HK-2 (cell line): ENCODE data around the gene CNNM4.

ENCODE experiments used
- DNase-seq: peaks from one replicate; pipeline ENCODE4 v3.0.0-alpha.2; 2018; ENCODE audit not compliant: unreplicated experiment

CNNM4 gene

DNA sequence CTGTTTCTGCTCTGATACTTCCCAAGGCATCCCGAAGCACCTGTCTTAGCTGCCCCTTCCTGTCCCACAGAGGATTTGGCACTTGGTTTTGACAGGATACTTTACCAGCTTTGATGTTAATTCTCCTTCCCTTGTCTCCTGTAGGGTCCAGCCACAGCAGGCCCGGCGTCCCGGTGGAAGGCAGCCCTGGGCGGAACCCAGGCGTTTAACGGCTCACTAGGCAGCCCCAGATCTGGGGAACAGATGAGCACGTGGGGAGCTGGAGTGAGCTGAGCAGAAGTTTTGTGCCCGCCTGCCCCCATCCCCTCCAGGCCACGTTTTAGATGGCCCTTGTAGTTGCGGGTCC is 71.7 kb downstream of the CNNM4 start:
- DNase-seq: no peak

DNA sequence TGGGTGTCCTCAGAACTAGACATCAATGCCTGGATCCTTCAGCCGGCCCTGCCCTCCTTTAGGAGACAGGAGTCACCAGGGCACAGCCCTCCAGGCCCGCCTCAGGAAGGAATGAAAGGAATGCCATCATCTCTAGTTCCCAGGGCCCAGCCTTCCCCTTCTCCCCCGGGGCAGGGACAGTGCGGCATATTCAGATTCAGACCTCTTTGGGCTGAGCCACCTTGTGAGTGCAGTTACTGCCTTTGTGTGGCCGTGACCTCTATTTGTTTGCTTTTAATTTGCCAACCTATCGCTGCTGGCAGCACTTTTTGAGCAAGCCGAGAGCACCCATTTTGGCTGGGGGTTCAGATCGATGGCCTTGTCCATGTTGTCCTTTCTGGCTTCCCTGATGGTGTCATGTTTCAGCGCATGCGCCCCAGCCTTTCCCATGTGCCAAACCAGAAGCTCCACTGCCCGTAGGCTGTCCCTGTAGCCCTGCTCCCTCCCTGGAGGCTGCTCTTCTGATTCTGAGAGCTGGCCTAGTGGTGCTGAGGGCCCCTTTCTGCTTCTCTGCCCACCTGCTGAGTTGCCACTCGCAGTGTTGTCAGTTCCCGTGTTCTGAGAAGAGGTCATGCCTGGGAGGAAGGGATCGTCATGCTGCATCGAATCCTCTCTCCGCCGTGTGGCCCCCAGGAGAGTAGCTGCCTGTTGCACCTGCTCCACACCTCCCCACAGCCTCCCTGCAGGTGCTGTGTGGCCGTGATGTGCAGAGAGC is 72.2 kb downstream of the CNNM4 start:
- DNase-seq: no peak

DNA sequence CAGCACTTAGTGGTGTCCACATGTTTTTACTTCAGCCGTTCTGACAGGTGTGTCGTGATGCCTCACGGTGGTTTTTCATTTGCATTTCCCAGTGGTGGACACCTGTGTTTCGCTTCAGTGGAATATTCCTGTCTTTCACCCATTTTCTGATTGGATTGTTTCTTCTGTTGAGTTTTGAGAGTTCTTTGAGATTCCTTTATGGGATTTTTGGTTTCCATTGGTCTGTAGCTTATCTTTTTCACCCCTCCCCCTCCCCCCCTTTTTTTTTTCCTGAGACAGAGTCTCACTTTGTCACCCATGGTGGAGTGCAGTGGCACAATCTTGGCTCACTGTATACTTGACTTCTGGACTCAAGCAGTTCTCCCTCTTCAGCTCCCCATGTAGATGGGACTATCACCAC is 75.1 kb downstream of the CNNM4 start:
- DNase-seq: no peak

DNA sequence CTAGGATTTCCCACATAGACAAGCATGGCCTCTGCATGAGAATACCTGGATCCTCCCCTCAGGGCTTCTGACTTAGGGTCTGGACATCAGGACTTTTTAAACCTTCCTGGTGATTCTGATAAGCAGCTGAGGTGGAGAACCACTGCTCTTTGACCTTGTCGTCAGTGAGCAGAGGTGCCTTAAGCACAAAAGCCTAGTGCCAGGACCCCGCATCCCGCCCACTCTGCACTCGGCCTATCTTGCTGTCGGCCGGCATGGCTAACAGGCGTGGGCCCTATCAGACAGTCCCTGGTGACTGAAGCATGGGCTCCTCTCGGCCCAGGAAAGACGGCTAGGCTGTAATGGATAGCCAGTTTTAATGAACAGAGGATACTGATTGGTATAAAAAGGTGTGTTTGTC is 76.9 kb downstream of the CNNM4 start:
- no peak for DNase-seq

DNA sequence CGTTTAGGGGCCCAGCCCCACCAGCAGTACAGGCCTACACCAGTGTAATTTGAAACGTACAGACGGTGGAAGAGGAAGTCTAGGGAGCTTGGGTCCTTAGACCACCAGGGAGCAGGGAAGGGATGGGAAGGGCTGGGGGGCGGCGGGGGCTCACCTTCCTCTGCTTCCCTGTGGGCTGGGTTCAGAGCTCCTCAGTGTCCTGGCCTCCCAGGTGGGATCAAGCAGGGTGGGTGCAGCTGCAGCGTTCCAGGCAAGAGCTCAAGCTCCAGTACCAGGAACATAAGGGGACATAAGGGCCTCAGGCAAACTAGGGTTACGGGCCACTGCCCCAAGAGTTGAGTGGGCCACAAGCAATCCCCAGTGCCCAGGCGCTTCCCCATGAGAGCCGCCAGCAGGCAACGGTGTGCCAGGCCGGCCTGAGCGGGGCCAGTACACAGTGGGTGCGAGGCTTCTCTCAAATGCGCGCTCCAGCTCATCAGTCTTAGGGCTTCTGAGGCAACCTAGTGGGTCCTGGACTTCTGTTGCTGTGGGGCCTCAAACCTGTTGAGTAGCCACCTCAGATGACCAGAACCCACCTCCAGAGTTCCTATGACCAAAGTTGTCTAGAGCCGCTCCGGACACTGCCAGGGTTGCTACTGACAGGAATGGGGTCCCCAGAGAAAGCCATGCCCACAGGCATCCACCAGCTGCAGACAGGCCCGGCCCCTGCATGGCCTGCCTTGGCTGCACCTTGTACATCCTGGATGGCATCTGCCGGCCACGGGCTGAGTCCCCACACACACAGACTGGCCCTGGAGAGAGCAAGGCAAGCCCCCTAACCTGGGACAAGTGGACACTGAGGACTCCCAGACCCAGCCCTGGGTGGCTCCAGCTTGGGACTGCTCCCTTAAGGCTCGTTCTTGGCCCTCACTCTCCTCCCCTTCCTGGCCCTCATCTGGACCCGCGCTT is 77.9 kb downstream of the CNNM4 start:
- no peak for DNase-seq

DNA sequence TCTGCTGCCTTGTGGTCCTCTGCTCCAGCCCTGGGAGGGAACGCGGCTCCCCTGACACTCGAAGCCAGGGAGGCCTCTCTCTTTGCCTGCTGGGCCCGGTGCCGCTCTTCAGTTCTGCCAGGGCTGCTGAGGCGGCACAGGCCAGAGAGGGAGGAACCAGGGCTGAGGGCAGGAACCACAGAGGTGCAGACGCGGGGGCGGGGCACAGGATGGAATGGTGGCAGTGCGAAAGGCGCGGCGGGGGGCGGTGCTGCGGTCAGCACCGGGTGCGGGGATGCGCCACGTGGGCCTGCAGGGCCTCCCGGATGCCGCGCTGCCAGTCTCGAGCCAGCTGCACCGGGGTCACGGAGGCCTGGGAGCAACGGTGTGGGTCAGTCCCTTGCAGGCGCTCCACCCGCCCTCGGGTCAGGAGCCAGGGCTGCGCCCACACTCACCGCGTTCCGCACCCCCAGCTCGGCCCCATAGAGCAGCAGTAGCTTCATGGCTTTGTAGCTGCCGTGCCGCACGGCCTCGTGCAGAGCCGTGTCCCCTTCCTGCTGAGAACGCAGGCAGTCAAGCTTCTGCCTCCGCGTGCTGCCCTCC is 78.7 kb downstream of the CNNM4 start:
- no peak for DNase-seq

DNA sequence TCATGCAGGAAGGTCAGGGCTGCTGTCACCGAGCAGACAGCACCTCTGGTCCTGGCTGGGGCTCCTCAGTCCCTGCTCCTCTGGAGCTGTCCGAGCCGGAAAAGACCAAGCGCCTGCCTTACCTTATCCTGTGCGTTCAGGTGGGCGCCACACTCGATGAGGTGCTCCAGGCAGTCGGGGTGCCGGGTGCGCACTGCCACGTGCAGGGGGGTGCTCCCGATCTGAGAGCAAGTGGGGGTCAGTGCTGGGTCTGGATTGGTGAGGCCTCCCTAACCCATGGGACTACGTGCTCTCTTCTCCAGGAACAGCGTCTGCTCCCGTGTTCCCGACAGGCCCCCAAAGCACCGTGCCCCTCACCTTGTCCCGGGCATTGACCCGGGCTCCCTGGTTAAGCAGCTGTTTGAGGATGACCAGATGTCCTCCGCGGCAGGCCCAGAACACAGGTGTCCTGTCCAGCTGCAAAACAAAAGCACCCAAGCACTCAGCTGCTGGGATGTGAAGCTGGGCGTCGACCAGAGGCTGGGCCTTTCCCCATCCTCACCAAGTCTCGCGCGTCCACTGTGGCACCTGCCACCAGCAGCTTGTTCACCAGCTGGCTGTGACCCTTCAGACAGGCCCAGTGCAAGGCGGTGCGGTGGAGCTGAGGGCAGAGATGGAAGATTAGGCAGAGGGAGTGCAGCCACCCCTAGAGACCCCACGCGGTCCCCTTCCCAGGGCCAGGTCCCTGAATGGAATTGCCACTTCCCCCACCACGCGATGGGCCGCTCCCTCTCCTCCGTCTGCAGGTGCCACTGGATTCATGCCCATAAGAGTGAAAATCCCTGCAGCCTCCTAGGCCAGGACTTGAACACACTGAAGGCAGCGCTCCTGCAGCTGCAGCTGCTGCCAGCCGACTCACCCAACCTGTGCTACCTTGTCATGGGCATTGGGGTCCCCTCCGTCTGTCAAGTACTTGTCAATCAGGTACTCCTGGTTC is 79.5 kb downstream of the CNNM4 start:
- DNase-seq: no peak

DNA sequence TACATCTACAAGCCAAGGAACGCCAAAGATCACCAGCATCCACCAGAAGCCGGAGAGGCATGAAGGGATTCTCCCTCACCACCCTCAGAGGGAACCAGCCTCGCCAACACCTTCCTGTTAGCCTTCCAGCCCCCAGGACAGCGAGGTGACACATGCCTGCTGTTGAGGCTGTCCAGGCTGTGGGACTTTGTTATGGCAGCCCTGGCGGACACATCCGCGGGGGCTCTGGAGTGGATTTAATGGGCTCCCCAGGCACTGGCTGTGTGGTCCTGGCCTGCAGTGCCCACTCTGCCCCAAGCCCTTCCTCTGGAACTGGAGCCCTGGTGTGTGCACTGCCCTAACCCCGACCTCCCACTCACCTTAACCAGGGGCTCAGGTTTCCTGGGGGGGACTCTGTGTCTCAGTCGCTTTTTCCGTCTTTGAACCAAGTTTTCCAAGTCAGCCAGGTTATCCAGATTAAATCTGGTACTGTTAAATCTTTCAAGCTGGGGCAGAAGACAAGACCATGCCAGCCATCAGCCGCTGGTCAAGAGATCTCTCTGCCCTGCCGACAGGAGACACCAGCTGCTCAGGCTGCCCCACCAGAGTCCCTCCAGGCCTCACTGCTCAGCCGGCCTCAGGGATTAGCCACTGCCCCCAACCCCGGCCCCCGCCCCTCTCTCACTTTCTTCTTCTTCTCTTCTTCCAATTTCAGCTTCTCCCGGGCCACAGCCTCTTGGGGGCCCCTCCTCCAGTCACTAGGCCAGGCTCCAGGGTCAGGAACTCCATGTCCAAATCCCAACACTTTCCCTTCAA is 81.2 kb downstream of the CNNM4 start:
- no peak for DNase-seq

DNA sequence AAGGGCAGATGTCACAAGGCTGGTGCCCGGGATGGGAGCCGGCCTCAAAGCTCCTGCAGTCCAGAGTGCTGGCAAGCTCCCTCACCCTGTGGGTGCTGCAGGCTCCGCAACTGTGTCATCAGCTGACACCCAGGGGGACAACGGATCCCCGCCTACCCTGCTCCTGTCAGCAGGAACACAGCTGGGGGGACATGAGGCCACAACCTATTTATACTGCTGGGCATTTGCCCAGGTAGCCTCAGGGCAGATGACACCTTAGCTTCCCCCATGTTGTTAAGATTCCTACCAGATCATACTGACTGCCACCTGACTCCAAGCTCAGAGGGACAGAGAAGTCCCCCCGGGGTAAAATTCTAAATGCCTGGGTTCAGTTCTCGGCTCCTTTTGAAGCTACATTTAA is 81.9 kb downstream of the CNNM4 start:
- DNase-seq: no peak

DNA sequence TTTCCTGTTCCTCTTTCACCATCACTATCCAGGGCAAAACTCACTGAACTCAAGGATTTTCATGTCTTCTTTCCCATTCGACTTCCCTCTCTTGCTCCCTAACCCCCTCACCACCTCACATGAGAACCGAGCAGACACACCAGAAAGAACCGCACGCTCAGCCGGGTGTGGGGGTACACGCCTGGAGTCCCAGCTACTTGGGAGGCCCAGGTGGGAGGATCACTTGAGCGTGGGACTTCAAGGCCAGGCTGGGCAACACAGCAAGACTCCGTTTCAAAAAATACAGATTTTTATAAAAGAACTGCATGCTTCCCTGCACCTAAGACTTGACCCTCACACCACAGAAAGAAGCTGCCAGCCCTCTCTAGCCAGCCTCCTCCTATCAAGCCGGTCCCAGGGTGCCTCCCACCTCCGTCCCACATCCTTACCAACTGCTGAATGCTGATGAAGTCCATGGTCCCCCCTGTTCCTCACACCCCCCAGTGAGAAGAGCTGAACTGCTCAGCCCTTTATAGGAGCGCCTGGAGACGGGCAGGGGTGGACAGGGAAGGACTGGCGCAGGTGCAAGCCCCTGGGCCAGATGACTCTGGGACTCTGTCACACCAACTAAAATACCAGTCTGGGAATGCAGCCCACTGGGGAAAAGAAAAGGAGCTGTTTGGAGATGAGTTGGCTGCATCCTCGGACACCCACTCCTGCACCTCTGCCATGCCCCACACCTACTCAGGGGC is 83.0 kb downstream of the CNNM4 start, which contains the start of gene ANKRD23:
Gene ANKRD23, minus strand, starts transcription at position 484 of the 731 bp plus-strand sequence. Its CDS starts 29 bp downstream, at position 455.
- DNase-seq: no peak

DNA sequence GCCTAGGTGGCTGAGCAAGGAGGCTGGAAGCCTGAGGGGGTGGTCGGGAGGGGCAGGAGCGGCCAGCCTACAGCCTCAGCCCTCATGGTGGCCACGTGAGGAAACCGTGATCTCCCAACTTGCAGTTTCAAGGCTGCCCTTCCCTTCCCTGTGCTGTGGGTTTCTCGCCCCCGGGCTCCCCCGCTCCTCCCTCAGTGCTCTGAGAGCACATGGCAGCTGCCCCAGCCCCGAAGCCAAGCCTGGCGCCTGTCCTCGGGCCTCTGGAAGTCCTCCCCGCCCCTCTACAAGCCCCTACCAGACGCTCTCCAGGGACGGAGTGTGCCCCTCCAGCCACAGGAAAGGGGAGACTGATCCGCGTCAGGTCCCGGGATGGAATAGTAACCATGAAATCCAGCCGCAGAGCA is 83.7 kb downstream of the CNNM4 start:
- no peak for DNase-seq

DNA sequence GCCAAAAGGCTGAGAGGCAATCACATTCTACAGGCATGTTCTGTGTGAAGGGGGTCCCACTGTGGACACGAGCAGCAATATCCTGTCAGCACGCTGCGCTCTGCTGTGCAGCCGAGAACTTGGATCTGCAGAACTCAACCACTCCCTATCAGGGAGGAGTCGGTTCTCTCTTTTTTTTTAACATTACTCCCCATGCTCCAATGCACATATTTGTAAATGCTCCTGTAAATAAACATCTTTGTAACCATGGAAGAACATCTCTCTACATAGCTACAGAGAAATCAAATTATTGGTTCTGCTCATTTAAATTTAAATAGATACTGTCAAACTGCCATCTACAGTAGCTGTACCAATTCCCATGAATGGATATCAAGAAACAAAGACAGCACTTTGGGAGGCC is 86.1 kb downstream of the CNNM4 start:
- no peak for DNase-seq

DNA sequence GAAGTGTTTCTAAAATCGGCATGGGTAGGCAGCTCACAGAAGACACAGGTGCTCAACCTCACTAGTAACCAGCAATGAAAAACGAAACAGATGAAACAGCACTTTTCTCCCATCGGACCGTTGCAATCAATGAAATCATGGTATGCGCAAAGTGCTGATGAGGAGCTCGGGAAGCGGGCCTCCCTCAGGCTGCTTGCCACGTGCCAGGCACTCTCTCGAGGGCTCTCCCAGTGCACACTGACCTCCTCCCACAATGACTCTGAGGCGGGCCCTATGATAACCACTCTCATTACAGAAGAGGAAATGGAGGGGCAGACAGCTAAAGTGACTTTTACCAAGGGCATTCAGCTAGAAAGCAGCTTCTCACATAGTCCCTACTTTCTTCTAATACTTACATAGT is 86.9 kb downstream of the CNNM4 start:
- no peak for DNase-seq

DNA sequence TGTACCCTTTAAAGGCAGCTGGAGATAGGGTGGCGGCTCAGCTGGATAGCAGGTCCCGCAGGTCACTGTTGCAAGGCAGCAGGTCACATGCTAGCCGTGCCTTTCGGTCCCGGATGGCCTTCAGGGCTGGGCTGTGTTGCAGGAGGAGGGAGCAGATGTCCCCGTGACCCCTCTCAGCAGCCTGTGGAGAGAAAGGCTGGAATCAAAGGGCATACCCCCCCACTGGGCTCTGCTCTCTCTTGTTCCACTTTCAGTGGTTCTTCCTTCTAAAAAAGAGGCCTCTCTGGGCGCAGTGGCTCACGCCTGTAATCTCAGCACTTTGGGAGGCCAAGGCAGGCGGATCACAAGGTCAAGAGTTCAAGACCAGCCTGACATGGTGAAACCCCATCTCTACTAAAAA is 87.6 kb downstream of the CNNM4 start:
- no peak for DNase-seq

DNA sequence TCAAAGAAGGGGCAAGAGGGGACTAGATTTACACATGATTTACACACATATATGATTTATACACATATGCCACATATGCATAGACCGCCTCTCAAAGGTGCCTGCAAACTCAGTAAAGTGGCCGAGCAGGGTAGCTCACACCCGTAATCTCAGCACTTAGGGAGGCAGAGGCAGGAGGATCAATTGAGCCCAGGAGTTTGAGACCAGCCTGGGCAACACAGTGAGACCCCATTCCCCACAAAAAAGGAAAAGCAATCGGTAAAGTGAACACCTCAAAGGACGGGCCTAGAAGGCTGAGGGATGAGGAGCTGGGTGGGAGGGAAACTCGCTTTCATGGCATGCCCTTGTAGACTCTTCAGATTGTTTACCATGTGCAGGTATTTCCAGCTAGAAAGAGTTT is 92.0 kb downstream of the CNNM4 start:
- no peak for DNase-seq

DNA sequence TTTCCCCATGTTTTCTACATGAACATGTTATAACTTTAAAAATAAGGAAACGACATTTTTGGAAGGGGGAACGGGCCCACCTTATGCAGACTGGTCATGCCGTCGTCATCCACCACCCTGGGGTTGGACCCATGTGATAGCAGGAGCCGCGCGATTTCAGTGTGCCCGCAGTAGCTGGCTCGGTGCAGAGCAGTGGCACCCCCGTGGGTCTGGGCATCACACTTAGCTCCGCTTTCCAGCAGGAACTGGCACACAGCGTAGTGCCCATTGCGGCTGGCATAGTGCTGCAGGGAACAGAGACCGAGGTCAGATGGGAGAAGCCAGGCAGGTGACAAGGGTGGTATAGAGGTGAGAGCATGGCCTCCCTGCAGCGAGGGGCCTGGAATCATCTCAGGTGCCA is 92.6 kb downstream of the CNNM4 start:
- DNase-seq: no peak

DNA sequence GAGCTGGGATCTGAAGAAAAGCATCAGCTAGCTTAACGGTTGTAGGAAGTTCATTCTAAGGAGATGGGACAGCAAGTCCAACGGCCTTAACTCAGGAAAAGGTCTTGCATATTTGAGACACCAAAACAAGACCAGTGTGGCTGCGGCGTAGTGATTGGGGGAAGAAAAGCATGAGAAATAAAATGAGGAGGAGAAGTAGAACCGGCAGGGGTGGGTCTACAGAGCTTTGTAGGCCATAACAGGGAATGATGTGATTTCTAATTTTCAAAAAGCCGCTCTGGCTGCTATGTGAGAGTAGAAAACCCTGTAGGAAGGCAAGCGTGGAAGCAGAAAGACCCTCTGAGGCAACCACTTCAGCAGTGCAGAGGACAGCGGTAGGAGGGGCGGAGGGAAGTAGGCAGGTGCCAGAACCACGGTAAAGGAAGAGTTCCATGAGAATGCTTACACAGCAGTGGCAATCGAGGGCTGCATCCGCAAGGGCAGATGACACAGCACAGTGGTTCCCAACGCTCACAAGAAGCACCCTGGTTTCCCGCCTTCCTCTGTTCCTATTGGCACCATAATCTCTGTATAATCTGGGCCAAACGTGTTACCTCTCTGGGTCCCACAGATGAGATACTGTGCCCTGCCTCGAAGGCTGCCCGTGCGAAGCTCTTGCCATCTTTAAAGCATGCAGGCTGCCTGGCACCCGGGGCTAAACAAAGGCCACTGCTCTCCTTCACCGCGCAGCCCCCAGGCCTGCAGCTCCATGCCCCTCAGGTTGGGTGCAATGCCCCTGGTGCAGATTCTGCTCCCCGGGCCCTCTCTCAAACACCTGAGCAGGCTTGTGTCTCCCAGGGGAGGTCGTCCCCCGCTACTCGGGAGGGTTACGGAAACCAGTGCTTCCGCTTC is 96.3 kb downstream of the CNNM4 start:
- DNase-seq: peak; percentile 42

DNA sequence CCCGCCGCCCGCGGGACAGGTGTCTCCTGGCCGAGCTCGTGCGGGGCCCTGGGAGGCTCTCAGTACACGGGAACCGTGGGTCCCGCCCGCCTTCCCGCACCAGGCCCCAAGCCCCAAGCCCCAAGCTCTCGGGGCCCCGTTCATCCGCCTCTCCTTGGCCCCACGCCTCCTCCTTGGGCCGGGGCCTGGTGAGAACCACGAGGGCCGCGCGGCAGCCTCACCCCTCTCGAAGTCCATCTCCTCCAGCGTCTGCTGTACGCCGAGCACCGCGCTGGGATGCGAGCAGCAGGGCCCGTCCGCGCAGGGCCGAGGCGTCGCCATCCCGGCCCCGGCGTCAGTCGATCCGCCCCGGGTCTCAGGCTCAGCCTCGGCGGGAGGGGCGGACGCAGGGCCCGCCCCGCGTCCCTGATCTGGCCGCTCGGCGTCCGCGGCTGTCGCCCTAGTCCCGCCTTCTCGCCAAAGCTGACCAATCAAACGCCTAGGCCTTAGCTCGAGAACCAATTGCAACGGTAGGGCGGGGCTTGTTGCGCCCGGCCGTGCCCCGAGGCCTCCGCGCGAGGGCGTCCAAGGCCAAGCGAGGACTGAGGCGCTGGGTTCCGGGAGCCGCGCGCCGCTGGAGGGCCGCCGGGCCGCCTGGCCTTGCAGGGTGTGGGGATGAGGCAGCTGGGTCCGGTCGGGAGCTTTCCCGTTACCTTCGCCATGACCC is 97.1 kb downstream of the CNNM4 start, which contains the start of gene ANKRD39:
Gene ANKRD39, minus strand, starts transcription at position 350 of the 706 bp plus-strand sequence. Its CDS starts 29 bp downstream, at position 321.
- peak; percentile 99 for DNase-seq
